ENCODE results near the gene ATAD2B. TPM values are rescaled to one million over a fixed set of nuclear protein-coding genes. Genes with fewer than 3 reads are reported as not detected.

The ATAD2B gene
- total and polyA plus RNA-seq, 2 of the 8 experiments (the other 6 are each of a cell fraction or from before 2014, with no cell fraction given): 3.4 to 16.1 TPM

GRCh38 chr2:23814963-23815362, 112.0 kb downstream of the ATAD2B start (continued):
- no peak for TF ChIP-seq RFX5 (IDR thresholded peaks at IDR 0.05; ENCODE audit: borderline replicate concordance, low read depth, low read length)
- TF ChIP-seq SUZ12 (IDR thresholded peaks at IDR 0.05; ENCODE audit: low read length): no peak
- no peak for TF ChIP-seq RAD21 (IDR thresholded peaks at IDR 0.05 in 1 of 2, conservative IDR thresholded peaks at IDR 0.05 in 1 of 2; ENCODE audit: low read depth in 2 of 2, low read length in 2 of 2)

Measured in H1 (cell line).